Measurements from ENCODE around the gene UGT3A2.

- TF ChIP-seq GATA2 (IDR thresholded peaks at IDR 0.05; ENCODE audit: low read depth, low read length) (no peak), GATA3 (IDR thresholded peaks at IDR 0.05; ENCODE audit: low read depth, low read length) (no peak)
Observed at GRCh38 chr5:36031223-36031622, 35.5 kb downstream of the UGT3A2 start.

Measured in SH-SY5Y (cell line).